NOMO-1 (cell line): ENCODE data around the gene CDK18.
"Not testable (repeated sequence)": the region's sequence is repeated elsewhere in the genome, so short reads cannot be mapped to it uniquely, and the experiment has no call there.

Experiments used
- DNase-seq, 2 experiments: peaks; one replicate each; lab custom pipeline; 2025; ENCODE audit not compliant: unreplicated experiment in 2 of 2; lab: John Stamatoyannopoulos, UW

CDK18 gene

GRCh38 chr1:205504311-205505075 lies at the start of gene CDK18:
TSS of gene CDK18 (plus strand) at chr1:205504669. CDS start at chr1:205523168, 18,499 bp downstream.
- peak; percentile 78 to 87 for DNase-seq

GRCh38 chr1:205454903-205455335 lies 49.5 kb upstream of the CDK18 start:
- no peak for DNase-seq

GRCh38 chr1:205455581-205456382 lies 48.7 kb upstream of the CDK18 start, which contains the start of gene BLACAT1:
TSS of gene BLACAT1 (minus strand) at chr1:205456045.
- no peak for DNase-seq

DNA sequence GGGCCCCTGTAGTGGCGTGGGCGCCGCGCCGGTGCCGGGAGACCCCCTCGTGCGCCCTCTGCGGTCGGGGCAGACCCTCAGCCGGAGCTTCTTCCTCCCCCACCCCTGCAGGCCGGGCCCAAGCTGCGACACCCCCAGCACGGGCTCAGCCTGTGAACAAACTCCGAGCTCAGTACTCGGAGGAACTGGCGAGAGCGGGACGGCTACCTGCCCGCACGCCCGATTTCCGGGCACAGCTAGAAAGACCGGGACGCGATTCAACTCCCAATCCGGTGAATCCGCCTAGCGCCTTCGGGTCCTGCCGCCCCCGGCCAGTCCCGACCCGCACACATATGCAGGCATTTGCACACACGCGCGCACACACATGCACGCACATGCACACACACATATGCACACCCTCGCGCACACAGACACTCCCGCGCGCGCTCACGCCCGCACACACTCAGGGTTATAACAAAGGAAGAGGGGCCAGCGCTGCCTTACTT lies 48.0 kb upstream of the CDK18 start:
- no peak for DNase-seq

- DNase-seq: no peak
Observed at GRCh38 chr1:205456868-205457745, 47.4 kb upstream of the CDK18 start.

- peak in 1 of 2 experiments; percentile 33 for DNase-seq
Observed at GRCh38 chr1:205458777-205459566, 45.5 kb upstream of the CDK18 start.

DNA sequence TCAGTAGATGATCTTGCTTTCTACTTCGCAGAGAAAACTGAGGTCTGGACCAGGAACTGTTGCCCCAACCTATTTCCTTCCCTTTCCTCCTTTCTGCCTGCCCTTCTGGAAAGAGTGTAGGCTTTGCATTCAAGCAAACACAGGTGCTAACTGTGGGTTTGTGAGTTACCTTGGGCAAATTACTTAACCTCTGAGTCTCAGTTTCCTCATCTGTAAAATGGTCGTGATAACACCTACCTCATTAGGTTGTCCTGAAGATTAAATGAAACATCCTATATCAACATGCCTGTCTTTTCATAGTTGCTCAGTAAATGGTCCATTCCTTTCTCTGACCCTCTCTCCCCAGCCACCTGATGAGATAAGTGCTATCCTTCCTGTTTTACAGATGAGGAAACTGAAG lies 39.1 kb upstream of the CDK18 start:
- no peak for DNase-seq

DNA sequence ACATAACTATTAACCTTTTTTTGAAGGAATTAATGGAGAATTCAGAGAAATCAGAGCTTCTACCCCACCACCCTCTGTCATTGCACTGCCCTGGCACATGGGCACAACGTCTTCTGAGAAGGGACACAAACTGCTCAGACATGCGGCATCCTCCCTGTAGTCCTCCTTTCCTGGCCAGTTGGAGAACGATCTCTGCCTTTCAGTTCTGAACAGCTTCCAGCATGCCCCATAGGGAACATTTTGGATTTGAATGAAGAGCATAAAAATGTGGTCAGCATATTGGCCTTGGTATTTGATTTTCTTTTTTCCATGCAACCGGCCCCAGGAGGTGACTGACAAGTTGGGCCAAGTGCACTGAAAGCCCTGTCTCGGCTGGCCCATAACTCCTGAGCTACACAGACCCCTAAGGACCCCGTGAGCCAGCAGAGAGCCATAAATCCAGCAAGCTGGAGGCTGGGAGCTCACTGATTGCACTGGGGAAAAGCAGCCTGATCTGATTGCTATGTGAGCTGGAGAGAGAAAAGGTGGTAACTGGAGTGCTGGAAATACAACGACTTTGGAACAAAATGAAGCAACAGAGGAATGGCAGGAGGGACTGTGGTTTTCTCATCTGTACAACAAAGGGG lies 37.8 kb upstream of the CDK18 start:
- DNase-seq: no peak

DNA sequence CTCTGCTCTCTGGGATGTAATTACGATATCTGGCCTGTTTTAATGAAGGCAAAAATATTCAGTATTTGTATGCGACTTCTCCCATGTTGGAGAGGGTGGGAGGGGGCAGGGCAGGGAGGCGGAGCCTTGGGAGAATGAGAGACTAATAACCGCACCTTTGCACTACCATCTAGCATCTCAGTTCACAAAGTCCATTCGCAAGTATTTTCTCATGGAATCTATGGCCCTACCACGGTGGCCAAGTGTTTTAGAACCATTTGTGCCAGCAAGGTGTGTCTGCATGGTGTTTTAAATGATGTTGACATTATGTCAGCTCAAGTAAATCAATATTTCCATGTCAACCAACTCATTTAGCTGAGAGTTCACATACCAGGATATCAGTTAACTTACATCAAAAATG lies 34.3 kb upstream of the CDK18 start:
- no peak for DNase-seq

- no peak for DNase-seq
Observed at GRCh38 chr1:205472737-205473441, 31.6 kb upstream of the CDK18 start.

DNA sequence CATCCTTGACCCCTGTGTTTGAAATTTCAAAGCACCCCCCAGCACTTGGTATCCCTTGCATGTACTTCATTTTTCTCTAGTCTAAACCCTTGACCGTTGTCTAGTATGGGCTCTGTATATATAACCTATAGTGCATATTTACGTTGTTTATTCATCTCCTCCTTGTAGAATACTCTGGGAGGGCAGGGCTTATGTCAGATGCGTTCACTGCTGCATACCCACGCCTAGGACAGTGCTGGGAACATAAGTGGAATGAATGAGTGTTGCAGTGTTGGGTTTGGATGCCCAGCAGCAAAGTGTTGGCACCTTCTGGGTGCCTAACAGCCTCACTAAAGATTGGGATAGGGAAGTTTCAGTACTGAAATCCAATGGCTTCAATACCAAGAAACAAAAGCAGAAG lies 31.0 kb upstream of the CDK18 start:
- no peak for DNase-seq

DNA sequence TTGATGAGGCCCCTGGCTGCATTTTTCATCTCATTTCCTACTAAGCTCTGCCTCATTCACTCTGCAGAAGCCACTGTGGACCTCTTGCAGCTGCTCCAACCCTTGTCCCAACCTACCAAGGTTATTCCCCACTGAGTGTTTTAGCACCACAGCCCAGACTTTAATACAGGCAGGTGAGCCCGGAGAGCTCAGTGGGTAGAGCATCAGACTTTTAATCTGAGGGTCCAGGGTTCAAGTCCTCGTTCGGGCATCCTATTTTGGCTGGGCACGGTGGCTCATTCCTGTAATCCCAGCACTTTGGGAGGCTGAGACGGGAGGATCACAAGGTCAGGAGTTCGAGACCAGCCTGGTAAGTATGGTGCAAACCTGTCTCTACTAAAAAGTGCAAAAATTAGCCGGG lies 30.5 kb upstream of the CDK18 start:
- DNase-seq: no peak

DNA sequence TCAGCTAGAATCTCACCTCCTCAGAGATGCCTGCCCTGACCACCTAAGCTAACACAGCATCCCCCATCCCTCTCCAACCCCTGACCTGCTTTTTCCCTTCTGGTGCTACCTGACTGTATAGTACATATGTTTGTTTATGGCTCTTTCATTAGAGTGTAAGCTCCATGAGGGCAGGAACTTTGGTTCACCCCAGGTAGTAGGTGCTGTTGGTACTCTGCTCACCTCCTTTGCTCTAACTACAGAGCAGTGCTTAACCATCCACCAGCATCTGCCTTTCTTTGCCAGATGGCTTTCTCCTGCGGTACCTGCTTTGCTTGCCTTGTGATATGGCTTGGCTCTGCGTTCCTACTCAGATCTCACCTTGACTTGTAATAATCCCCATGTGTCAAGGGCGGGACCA lies 29.9 kb upstream of the CDK18 start:
- no peak for DNase-seq

- DNase-seq: no peak
Observed at GRCh38 chr1:205475855-205476254, 28.6 kb upstream of the CDK18 start.

- no peak for DNase-seq
Observed at GRCh38 chr1:205476648-205477047, 27.8 kb upstream of the CDK18 start.

- DNase-seq: no peak
Observed at GRCh38 chr1:205477121-205477758, 27.2 kb upstream of the CDK18 start.

GRCh38 chr1:205477759-205478247 lies 26.7 kb upstream of the CDK18 start:
- DNase-seq: no peak

GRCh38 chr1:205478985-205479384 lies 25.5 kb upstream of the CDK18 start:
- not testable (repeated sequence) for DNase-seq
